Uterus (tissue), 2 donors: ENCODE data around the gene KCNIP1.

Experiments used
- CTCF ChIP-seq, 4 experiments: fragments of 200-600 bp in 2 of 4; fragments of 450-650 bp in 2 of 4; sonication (generic) in 2 of 4; IDR thresholded peaks; one replicate each; pipeline ENCODE4 v1.5.1; 2016 to 2019; ENCODE audit warnings: antibody characterized with exemption in 4 of 4, mild to moderate bottlenecking in 2 of 4, moderate library complexity in 1 of 4
- POLR2A ChIP-seq, 2 donors: fragments of 450-650 bp; IDR thresholded peaks; one replicate each; pipeline ENCODE4 v1.6.1; 2016; ENCODE audit warnings: antibody characterized with exemption in 2 of 2, mild to moderate bottlenecking in 1 of 2, moderate library complexity in 1 of 2

- TF ChIP-seq CTCF (IDR thresholded peaks at IDR 0.05) (no peak), POLR2A (IDR thresholded peaks at IDR 0.05) (no peak)
These were observed 13.6 kb downstream of the KCNIP1 start for GRCh38 chr5:170517411-170517810.
